K562 (cell line): ENCODE measurements around the gene CNDP1. TPM values are rescaled to one million over a fixed set of nuclear protein-coding genes. Genes with fewer than 3 reads are reported as not detected.

Experiments used
- FOXJ3 ChIP-seq: sonication (generic); formaldehyde crosslinking; IDR thresholded peaks from 2 replicates; pipeline ENCODE4 v1.4.0; 2020; ENCODE audit warnings: mild to moderate bottlenecking, missing genetic modification reagents
- HMG20A ChIP-seq: fragments of 450-650 bp; formaldehyde crosslinking; conservative IDR thresholded peaks from 2 replicates; pipeline ENCODE4 v1.4.0; 2020; ENCODE audit warnings: mild to moderate bottlenecking, mixed read lengths
- KAT8 ChIP-seq: fragments of 450-650 bp; IDR thresholded peaks from 2 replicates; pipeline ENCODE4 v1.6.1; 2016; ENCODE audit warnings: low read depth, mild to moderate bottlenecking
- KDM2B ChIP-seq: fragments of 250-450 bp; sonication (Bioruptor Pico); IDR thresholded peaks from 2 replicates; pipeline ENCODE4 v1.8.0; 2021; ENCODE audit warnings: mild to moderate bottlenecking, moderate library complexity
- MED1 ChIP-seq: sonication (generic); formaldehyde crosslinking; IDR thresholded peaks from 2 replicates; pipeline ENCODE4 v1.8.1; 2023; ENCODE audit warnings: missing genetic modification reagents, borderline replicate concordance
- NUFIP1 ChIP-seq: fragments of 450-650 bp; IDR thresholded peaks from 2 replicates; pipeline ENCODE4 v1.6.1; 2018; ENCODE audit not compliant: partially characterized antibody
- POLR2B ChIP-seq: fragments of 450-650 bp; IDR thresholded peaks from 2 replicates; pipeline ENCODE4 v1.6.1; 2018; ENCODE audit warnings: low read depth; ENCODE audit not compliant: partially characterized antibody
- PTTG1 ChIP-seq: fragments of 450-650 bp; IDR thresholded peaks from 2 replicates; pipeline ENCODE4 v1.6.1; 2016; ENCODE audit warnings: low read depth, mild to moderate bottlenecking, missing genetic modification characterization, missing compliant biosample characterization
- RBFOX2 ChIP-seq: fragments of 200-400 bp; formaldehyde crosslinking; IDR thresholded peaks from 2 replicates; pipeline ENCODE4 v1.6.1; 2017; ENCODE audit warnings: low read depth, mild to moderate bottlenecking, low read length, moderate library complexity
- SMARCA5 ChIP-seq: fragments of 450-650 bp; IDR thresholded peaks from 2 replicates; pipeline ENCODE4 v1.6.1; 2016
- SMC3 ChIP-seq: conservative IDR thresholded peaks from 2 replicates; pipeline ENCODE4 v1.6.1; 2011; ENCODE audit warnings: low read depth, low read length, improper control_type of control experiment; ENCODE audit not compliant: insufficient read depth
- U2AF1 ChIP-seq: fragments of 200-400 bp; formaldehyde crosslinking; optimal IDR thresholded peaks from 2 replicates; pipeline ENCODE3; 2017; ENCODE audit warnings: mild to moderate bottlenecking, low read depth, low read length, moderate library complexity
- YBX1 ChIP-seq: fragments of 450-650 bp; IDR thresholded peaks from 2 replicates; pipeline ENCODE4 v1.7.1; 2016; ENCODE audit warnings: mild to moderate bottlenecking
- ZBTB8A ChIP-seq: fragments of 450-650 bp; IDR thresholded peaks from 2 replicates; pipeline ENCODE4 v1.6.1; 2018; ENCODE audit warnings: mild to moderate bottlenecking, moderate library complexity; ENCODE audit not compliant: partially characterized antibody
- ZNF444 ChIP-seq: fragments of 250-450 bp; sonication (Bioruptor Pico); IDR thresholded peaks from 2 replicates; pipeline ENCODE4 v1.4.0; 2020; ENCODE audit warnings: mild to moderate bottlenecking, moderate library complexity
- ZNF584 ChIP-seq: fragments of 200-800 bp; sonication (Bioruptor generic); IDR thresholded peaks from 2 replicates; pipeline ENCODE4 v1.6.1; 2016; ENCODE audit warnings: low read depth, mild to moderate bottlenecking, missing genetic modification characterization, missing compliant biosample characterization
- ZNF717 ChIP-seq: fragments of 250-450 bp; sonication (Bioruptor Pico); IDR thresholded peaks from 2 replicates; pipeline ENCODE4 v1.5.0; 2021
- polyA plus RNA-seq, 8 experiments: library from polyadenylated mRNA; depleted of rRNA in 4 of 8; stranded (reverse) in 5 of 8; unstranded in 3 of 8; fragments of >200 nt; fragmentation: Nextera tagmentation in 2 of 8; fragmentation: Illumina TruSeq in 1 of 8; extraction: Ambion mirVana in 2 of 8; extraction: Trizol in 1 of 8; gene quantifications; 2 replicates each; pipeline versions ENCODE4 v1.2.1 to v1.2.3, GENCODE V29; 2011 to 2014; ENCODE audit warnings: inconsistent platforms in 1 of 8, missing spikeins in 1 of 8
- total RNA-seq, 7 experiments: library from RNA; depleted of rRNA in 6 of 7; stranded (reverse); fragments of >200 nt in 6 of 7; fragmentation: Illumina TruSeq in 2 of 7; extraction: Trizol in 2 of 7; gene quantifications; 2 replicates each; pipeline versions ENCODE4 v1.2.1 to v1.2.3, GENCODE V29; 2011 to 2021; ENCODE audit warnings: low replicate concordance in 1 of 7
- TF ChIP-seq, protein P1 (sequence below): sonication (generic); formaldehyde crosslinking; IDR thresholded peaks from 2 replicates; pipeline ENCODE4 v1.8.0; 2022; ENCODE audit warnings: mild to moderate bottlenecking, missing genetic modification reagents
- TF ChIP-seq, protein P2 (sequence below): sonication (generic); formaldehyde crosslinking; IDR thresholded peaks from 2 replicates; pipeline ENCODE4 v1.8.0; 2022; ENCODE audit warnings: missing genetic modification reagents, mild to moderate bottlenecking, borderline replicate concordance
- TF ChIP-seq, protein P3 (sequence below): fragments of 250-450 bp; sonication (Bioruptor Pico); IDR thresholded peaks from 2 replicates; pipeline ENCODE4 v1.8.0; 2022; ENCODE audit warnings: moderate library complexity, mild to moderate bottlenecking, inconsistent platforms
- TF ChIP-seq, protein P4 (sequence below), 2 experiments: fragments of 450-650 bp; conservative IDR thresholded peaks; 2 replicates each; pipeline ENCODE4 v1.6.1; 2017; ENCODE audit warnings: mild to moderate bottlenecking in 2 of 2, moderate library complexity in 2 of 2

CNDP1 gene
- total and polyA plus RNA-seq, 9 of the 15 experiments (the other 6 are each of a cell fraction or from before 2014, with no cell fraction given), result not detected

DNA sequence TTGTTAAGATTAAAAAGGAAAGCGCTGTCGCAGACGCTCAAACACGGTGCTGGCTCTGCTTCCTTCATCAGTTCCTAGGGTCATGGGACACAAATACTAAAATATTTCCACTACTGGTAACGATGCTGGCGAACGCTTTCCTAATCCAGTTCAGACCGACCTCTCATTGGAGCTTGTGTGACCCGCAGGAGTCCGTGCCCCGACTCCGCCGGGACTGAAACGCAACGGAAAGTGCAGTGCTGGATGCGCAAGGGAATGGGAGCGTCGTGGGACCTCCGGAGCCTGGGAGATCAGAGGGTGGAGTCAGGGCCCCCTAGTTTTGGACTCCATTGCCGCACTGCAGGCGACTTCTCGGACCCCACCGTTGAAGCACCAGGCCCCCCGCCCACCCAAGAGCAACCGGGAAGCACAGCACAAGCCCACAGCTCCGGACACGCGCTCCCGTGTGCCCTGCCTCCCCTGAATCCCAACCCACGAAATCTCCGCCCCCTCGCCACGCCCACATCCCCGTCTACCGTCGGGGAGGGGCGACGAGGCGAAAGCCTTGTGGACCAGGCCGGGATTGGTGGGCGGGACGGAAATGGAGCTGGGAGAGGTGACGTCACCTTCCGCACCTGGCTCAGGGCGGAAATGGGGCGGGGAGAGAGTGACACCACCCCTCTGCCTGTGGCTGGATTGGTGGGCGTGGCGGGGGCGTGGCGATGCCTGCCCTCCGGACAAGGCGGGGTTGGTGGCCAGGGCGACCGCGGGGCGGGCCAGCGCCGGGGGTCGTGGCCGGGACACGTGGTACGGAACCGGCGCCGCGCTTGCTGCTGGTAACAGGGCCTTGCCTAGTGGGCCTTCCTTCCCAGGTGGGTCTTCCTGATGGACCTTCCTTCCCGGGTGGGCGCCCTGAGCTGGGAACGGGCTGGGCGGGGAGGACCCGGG, 38.5 kb upstream of the CNDP1 start, which contains the start of gene CNDP2 (continued):
- TF ChIP-seq ZNF717 (no peak), U2AF1 (no peak), RBFOX2 (peak; percentile 88), KDM2B (CRISPR knock-in tag) (no peak), NUFIP1 (no peak), ZNF444 (no peak), PTTG1 (tag) (no peak), HMG20A (CRISPR knock-in tag) (no peak), SMARCA5 (no peak), YBX1 (no peak), FOXJ3 (CRISPR knock-in tag) (no peak), SMC3 (no peak), ZNF584 (CRISPR knock-in tag) (peak; percentile 72; the same call in 1 of the 2 replicates), ZBTB8A (no peak), KAT8 (no peak), POLR2B (peak; percentile 34), MED1 (CRISPR knock-in tag) (no peak)
- TF ChIP-seq, protein P1, sequence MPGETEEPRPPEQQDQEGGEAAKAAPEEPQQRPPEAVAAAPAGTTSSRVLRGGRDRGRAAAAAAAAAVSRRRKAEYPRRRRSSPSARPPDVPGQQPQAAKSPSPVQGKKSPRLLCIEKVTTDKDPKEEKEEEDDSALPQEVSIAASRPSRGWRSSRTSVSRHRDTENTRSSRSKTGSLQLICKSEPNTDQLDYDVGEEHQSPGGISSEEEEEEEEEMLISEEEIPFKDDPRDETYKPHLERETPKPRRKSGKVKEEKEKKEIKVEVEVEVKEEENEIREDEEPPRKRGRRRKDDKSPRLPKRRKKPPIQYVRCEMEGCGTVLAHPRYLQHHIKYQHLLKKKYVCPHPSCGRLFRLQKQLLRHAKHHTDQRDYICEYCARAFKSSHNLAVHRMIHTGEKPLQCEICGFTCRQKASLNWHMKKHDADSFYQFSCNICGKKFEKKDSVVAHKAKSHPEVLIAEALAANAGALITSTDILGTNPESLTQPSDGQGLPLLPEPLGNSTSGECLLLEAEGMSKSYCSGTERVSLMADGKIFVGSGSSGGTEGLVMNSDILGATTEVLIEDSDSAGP (CRISPR knock-in tag), result no peak
- TF ChIP-seq, protein P2, sequence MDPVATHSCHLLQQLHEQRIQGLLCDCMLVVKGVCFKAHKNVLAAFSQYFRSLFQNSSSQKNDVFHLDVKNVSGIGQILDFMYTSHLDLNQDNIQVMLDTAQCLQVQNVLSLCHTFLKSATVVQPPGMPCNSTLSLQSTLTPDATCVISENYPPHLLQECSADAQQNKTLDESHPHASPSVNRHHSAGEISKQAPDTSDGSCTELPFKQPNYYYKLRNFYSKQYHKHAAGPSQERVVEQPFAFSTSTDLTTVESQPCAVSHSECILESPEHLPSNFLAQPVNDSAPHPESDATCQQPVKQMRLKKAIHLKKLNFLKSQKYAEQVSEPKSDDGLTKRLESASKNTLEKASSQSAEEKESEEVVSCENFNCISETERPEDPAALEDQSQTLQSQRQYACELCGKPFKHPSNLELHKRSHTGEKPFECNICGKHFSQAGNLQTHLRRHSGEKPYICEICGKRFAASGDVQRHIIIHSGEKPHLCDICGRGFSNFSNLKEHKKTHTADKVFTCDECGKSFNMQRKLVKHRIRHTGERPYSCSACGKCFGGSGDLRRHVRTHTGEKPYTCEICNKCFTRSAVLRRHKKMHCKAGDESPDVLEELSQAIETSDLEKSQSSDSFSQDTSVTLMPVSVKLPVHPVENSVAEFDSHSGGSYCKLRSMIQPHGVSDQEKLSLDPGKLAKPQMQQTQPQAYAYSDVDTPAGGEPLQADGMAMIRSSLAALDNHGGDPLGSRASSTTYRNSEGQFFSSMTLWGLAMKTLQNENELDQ (CRISPR knock-in tag), result no peak
- TF ChIP-seq, protein P3, sequence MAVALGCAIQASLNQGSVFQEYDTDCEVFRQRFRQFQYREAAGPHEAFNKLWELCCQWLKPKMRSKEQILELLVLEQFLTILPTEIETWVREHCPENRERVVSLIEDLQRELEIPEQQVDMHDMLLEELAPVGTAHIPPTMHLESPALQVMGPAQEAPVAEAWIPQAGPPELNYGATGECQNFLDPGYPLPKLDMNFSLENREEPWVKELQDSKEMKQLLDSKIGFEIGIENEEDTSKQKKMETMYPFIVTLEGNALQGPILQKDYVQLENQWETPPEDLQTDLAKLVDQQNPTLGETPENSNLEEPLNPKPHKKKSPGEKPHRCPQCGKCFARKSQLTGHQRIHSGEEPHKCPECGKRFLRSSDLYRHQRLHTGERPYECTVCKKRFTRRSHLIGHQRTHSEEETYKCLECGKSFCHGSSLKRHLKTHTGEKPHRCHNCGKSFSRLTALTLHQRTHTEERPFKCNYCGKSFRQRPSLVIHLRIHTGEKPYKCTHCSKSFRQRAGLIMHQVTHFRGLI (CRISPR knock-in tag), result no peak
- TF ChIP-seq, protein P4, sequence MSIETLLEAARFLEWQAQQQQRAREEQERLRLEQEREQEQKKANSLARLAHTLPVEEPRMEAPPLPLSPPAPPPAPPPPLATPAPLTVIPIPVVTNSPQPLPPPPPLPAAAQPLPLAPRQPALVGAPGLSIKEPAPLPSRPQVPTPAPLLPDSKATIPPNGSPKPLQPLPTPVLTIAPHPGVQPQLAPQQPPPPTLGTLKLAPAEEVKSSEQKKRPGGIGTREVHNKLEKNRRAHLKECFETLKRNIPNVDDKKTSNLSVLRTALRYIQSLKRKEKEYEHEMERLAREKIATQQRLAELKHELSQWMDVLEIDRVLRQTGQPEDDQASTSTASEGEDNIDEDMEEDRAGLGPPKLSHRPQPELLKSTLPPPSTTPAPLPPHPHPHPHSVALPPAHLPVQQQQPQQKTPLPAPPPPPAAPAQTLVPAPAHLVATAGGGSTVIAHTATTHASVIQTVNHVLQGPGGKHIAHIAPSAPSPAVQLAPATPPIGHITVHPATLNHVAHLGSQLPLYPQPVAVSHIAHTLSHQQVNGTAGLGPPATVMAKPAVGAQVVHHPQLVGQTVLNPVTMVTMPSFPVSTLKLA (conservative IDR thresholded peaks at IDR 0.05), result peak; percentile 93 to 97
